Heart left ventricle (tissue), 16 donors: ENCODE data around the gene SNX9. TPM values are rescaled to one million over a fixed set of nuclear protein-coding genes. Genes with fewer than 3 reads are reported as not detected.
A peak's percentile ranks its signal among the peaks of the same experiment; 100 is the strongest.
"Not testable (repeated sequence)": the region's sequence is repeated elsewhere in the genome, so short reads cannot be mapped to it uniquely, and the experiment has no call there.

Experiments used
- ATAC-seq, 4 donors: fragments of 200-7000 bp; cut with Tn5 transposase; one replicate each; pipeline ENCODE4 v1.9.1; 2020 to 2022; ENCODE audit warnings: moderate library complexity in 4 of 4, mild to moderate bottlenecking in 3 of 4, moderate number of reproducible peaks in 1 of 4
- DNase-seq, 5 donors: peaks; one replicate each; pipeline ENCODE4 v3.0.0-alpha.2; 2020
- H3K27ac ChIP-seq, 12 donors: fragments of 200-600 bp; sonication (generic) in 4 of 12; one replicate each; pipeline versions ENCODE4 v1.5.0 to v1.8.0; 2016 to 2022; ENCODE audit warnings: mild to moderate bottlenecking in 2 of 12
- H3K27me3 ChIP-seq, 9 donors: fragments of 200-600 bp; sonication (generic) in 2 of 9; one replicate each; pipeline versions ENCODE4 v1.5.1 to v1.8.0; 2016 to 2022; ENCODE audit warnings: mild to moderate bottlenecking in 3 of 9
- H3K36me3 ChIP-seq, 9 donors: fragments of 200-600 bp; sonication (generic) in 2 of 9; one replicate each; pipeline versions ENCODE4 v1.5.0 to v1.8.0; 2018 to 2022; ENCODE audit warnings: mild to moderate bottlenecking in 2 of 9
- H3K4me1 ChIP-seq, 12 donors: fragments of 200-600 bp; sonication (generic) in 4 of 12; one replicate each; pipeline versions ENCODE4 v1.5.0 to v1.8.0; 2016 to 2022; ENCODE audit warnings: mild to moderate bottlenecking in 3 of 12
- H3K4me3 ChIP-seq, 12 donors: fragments of 200-600 bp; sonication (generic) in 4 of 12; one replicate each; pipeline versions ENCODE4 v1.5.0 to v1.8.0; 2017 to 2022; ENCODE audit warnings: mild to moderate bottlenecking in 9 of 12, moderate library complexity in 4 of 12
- H3K9me3 ChIP-seq, 12 donors: fragments of 200-600 bp; sonication (generic) in 4 of 12; one replicate each; pipeline versions ENCODE4 v1.5.0 to v1.8.0; 2016 to 2022; ENCODE audit warnings: mild to moderate bottlenecking in 1 of 12
- CTCF ChIP-seq, 12 donors: fragments of 200-600 bp; sonication (generic) in 4 of 12; IDR thresholded peaks; one replicate each; pipeline versions ENCODE4 v1.5.0 to v1.8.0; 2018 to 2022; ENCODE audit warnings: antibody characterized with exemption in 12 of 12, mild to moderate bottlenecking in 5 of 12
- POLR2A ChIP-seq, 2 donors: fragments of 450-650 bp; IDR thresholded peaks; one replicate each; pipeline ENCODE4 v1.6.1; 2017; ENCODE audit warnings: antibody characterized with exemption in 2 of 2, mild to moderate bottlenecking in 2 of 2, moderate library complexity in 2 of 2
- WGBS, 4 donors: extraction: QIAGEN DNeasy Blood & Tissue Kit in 2 of 4; methylation state at CpG; one replicate each; pipeline versions ENCODE4 v1.1.5 to v1.1.7; 2013 to 2018; 5-methylcytosine and 5-hydroxymethylcytosine counted together
- intact Hi-C, 10 donors: fragments of 100-400 bp; cut with DNase I; formaldehyde crosslinking; loops; one replicate each; pipeline versions ENCODE4 v1.11.1 to v1.14.2; 2022
- polyA plus RNA-seq, 2 donors: library from polyadenylated mRNA; stranded (reverse); fragments of 200-250 nt; gene quantifications; one replicate each; pipeline ENCODE4 v1.2.3, GENCODE V29; 2013
- total RNA-seq, 9 donors: library from RNA; depleted of rRNA in 2 of 9; stranded (reverse); fragments of >200 nt in 2 of 9; fragmentation: NEBNext Ultra II Directional in 3 of 9; extraction: Animal tissue kit (Norgen Biotek cat#: 25700) in 3 of 9; gene quantifications; one replicate each; pipeline versions ENCODE4 v1.1.0 to v1.2.4, GENCODE V29; 2016 to 2023
- donor health status: ischemic (EF 13 %, LVEDD 7.1; RV severe dilation, severe dysfunction).
- donor health status: healthy with polysubstance abuse.
- donor health status: DM: no; HTN: yes; CAD: no.
- donor health status: DM: no; HTN: no; CAD: no.
- donor health status: ischemic (EF 25% LVEDD 6.9; RV normal size, moderate dysfunction).
- donor health status: ischemic (EF 25% LVEDD 5.7; RV mildly dilated, moderate dysfunction).
- donor health status: healthy.
- donor health status: DM: yes; HTN: yes; CAD: no.
- donor health status: ischemic (EF 35%, LVEDD 5.7; RV mildly dilated, moderate dysfunction).
- donor health status: nonischemic (EF 11% LVEDD 7.7; RV severe dilation, severe dysfunction).
- donor health status: DM: yes; HTN: yes; CAD: no.
- donor health status: PGD.
- donor health status: ischemic (EF 29% LVEDD 5.4; RV normal size, mild dysfunction).
- donor health status: nonischemic (EF 23%, LVEDD 6.1; RV moderate dilation, normal function).

Gene SNX9
- total and polyA plus RNA-seq, 11 donors: 15.4 to 44.0 (median 30.7) TPM

GRCh38 chr6:157841211-157841840 lies 18.3 kb downstream of the SNX9 start:
- H3K27me3 ChIP-seq: no peaks in the 10 kb centered on the region
- no peak for DNase-seq
- H3K4me3 ChIP-seq: no peak overlapping the region
- 41 to 58% (median 54%) methylated on average over 2 of the region's 2 CpGs for WGBS, 4 donors
- no peaks in the 10 kb centered on the region for H3K9me3 ChIP-seq
- TF ChIP-seq POLR2A (IDR thresholded peaks at IDR 0.05) (no peak), CTCF (IDR thresholded peaks at IDR 0.05) (no peak)
- intact Hi-C loops: no loop called here
- H3K27ac ChIP-seq: no peak overlapping the region
- peak in 3 of 4 donors; percentile 43 to 63 (median 53) for ATAC-seq
- H3K36me3 ChIP-seq: no peaks in the 10 kb centered on the region
- peaks cover 11 to 80% (median 54%) of the 10 kb centered on the region in 12 donors for H3K4me1 ChIP-seq

GRCh38 chr6:157842212-157842611 lies 19.2 kb downstream of the SNX9 start:
- TF ChIP-seq POLR2A (IDR thresholded peaks at IDR 0.05) (no peak), CTCF (IDR thresholded peaks at IDR 0.05) (no peak)
- DNase-seq: no peak
- H3K27me3 ChIP-seq: no peaks in the 10 kb centered on the region
- intact Hi-C loops: no loop called here
- no peak overlapping the region for H3K27ac ChIP-seq
- peaks cover 11 to 86% (median 62%) of the 10 kb centered on the region in 12 donors for H3K4me1 ChIP-seq
- no peak overlapping the region for H3K4me3 ChIP-seq
- WGBS, 4 donors: 96 to 99% (median 98%) methylated on average over 4 of the region's 4 CpGs
- H3K9me3 ChIP-seq: no peaks in the 10 kb centered on the region
- no peak for ATAC-seq
- no peaks in the 10 kb centered on the region for H3K36me3 ChIP-seq

- H3K27ac ChIP-seq, H3K4me3 ChIP-seq, DNase-seq, ATAC-seq, H3K27me3 ChIP-seq, H3K36me3 ChIP-seq, intact Hi-C loops, H3K9me3 ChIP-seq: not testable (repeated sequence)
- 94 to 100% (median 96%) methylated on average over 3 of the region's 3 CpGs for WGBS, 4 donors
- peaks cover 11 to 96% (median 65%) of the 10 kb centered on the region in 12 donors for H3K4me1 ChIP-seq
These were observed 21.1 kb downstream of the SNX9 start for GRCh38 chr6:157844196-157844595.

GRCh38 chr6:157845493-157846259 lies 22.6 kb downstream of the SNX9 start:
- 78 to 89% (median 85%) methylated on average over 6 of the region's 6 CpGs for WGBS, 4 donors
- Histone ChIP-seq H3K4me1 (peaks cover 7 to 94% (median 57%) of the 10 kb centered on the region in 12 donors), H3K36me3 (no peaks in the 10 kb centered on the region), H3K27me3 (no peaks in the 10 kb centered on the region), H3K9me3 (no peaks in the 10 kb centered on the region), H3K27ac (peak overlapping the region in 1 of 12 donors; percentile 0), H3K4me3 (no peak overlapping the region)
- TF ChIP-seq POLR2A (IDR thresholded peaks at IDR 0.05) (no peak), CTCF (IDR thresholded peaks at IDR 0.05) (no peak)
- DNase-seq: no peak
- intact Hi-C loops: no loop called here
- ATAC-seq: no peak
